DOHH2 (cell line): ENCODE data around the gene SPECC1L.

Source experiments
- CTCF ChIP-seq: fragments of 200-600 bp; sonication (generic); IDR thresholded peaks from one replicate; pipeline ENCODE4 v1.5.1; 2014; ENCODE audit warnings: antibody characterized with exemption, mild to moderate bottlenecking, low read depth, low read length; ENCODE audit not compliant: poor library complexity, severe bottlenecking
- EZH2phosphoT487 ChIP-seq: fragments of 200-600 bp; sonication (generic); IDR thresholded peaks from 2 replicates; pipeline ENCODE4 v1.6.1; 2017; ENCODE audit warnings: borderline replicate concordance, mild to moderate bottlenecking, antibody characterized with exemption, low read length, moderate library complexity, mixed read lengths

DNA sequence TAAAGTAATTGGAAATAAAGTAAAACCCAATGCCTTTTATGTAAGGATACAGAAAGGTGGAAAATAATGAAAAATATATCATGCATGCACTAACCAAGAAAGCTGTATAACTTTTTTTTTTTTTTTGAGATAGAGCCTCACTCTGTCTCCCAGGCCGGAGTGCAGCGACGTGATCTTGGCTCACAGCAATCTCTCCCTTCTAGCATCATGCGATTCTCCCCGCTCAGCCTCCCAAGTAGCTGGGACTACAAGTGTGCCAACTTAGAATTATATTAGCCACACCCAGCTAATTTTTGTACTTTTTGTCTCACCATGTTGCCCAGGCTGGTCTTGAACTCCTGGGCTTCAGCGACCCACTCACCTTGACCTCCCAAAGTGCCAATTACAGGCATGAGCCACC lies 30.2 kb upstream of the SPECC1L start:
- TF ChIP-seq CTCF (no peak), EZH2phosphoT487 (no peak)
